Gastrocnemius medialis (tissue), 4 donors: Measurements from ENCODE around the gene BORCS6. TPM values are rescaled to one million over a fixed set of nuclear protein-coding genes. Genes with fewer than 3 reads are reported as not detected.

Experiments used
- ATAC-seq, 2 donors: fragments of 150-250 bp; one replicate each; pipeline ENCODE4 v1.9.1; 2016
- DNase-seq, 2 donors: peaks; one replicate each; pipeline ENCODE4 v3.0.0-alpha.2; 2019
- H3K27ac ChIP-seq, 4 donors: fragments of 200-600 bp; sonication (generic); 1 replicate in 1 of 4; 2 replicates in 3 of 4; pipeline ENCODE4 v1.5.1; 2016 to 2018; ENCODE audit warnings: mild to moderate bottlenecking in 2 of 4, moderate library complexity in 1 of 4
- H3K27me3 ChIP-seq, 3 donors: fragments of 200-600 bp; sonication (generic) in 2 of 3; 1 replicate in 1 of 3; 2 replicates in 2 of 3; pipeline versions ENCODE4 v1.5.1 to v1.6.0; 2016 to 2019; ENCODE audit warnings: mild to moderate bottlenecking in 1 of 3, moderate library complexity in 1 of 3
- H3K36me3 ChIP-seq, 2 donors: fragments of 200-600 bp; sonication (generic) in 1 of 2; one replicate each; pipeline ENCODE4 v1.5.1; 2017 to 2018
- H3K4me1 ChIP-seq, 2 donors: fragments of 200-600 bp; sonication (generic) in 1 of 2; one replicate each; pipeline ENCODE4 v1.5.1; 2016 to 2017; ENCODE audit warnings: mild to moderate bottlenecking in 2 of 2
- H3K4me3 ChIP-seq, 4 donors: fragments of 200-600 bp; sonication (generic) in 3 of 4; 1 replicate in 1 of 4; 2 replicates in 3 of 4; pipeline ENCODE4 v1.5.1; 2016 to 2019; ENCODE audit warnings: mild to moderate bottlenecking in 2 of 4
- H3K9me3 ChIP-seq, 3 donors: fragments of 200-600 bp; sonication (generic) in 2 of 3; 1 replicate in 1 of 3; 2 replicates in 2 of 3; pipeline ENCODE4 v1.5.1; 2016 to 2019
- POLR2A ChIP-seq, 2 donors: fragments of 450-650 bp; IDR thresholded peaks; one replicate each; pipeline ENCODE4 v1.6.1; 2017; ENCODE audit warnings: antibody characterized with exemption in 2 of 2, mild to moderate bottlenecking in 2 of 2, moderate library complexity in 2 of 2
- in situ Hi-C, 4 donors: fragments of 200-750 bp; cut with MboI; loops; one replicate each; pipeline versions ENCODE4 v1.15.0 to v1.8.0; 2017; ENCODE audit warnings: low sequenced_read_pairs in 4 of 4
- intact Hi-C: fragments of 100-400 bp; cut with DNase I; formaldehyde crosslinking; loops from one replicate; pipeline ENCODE4 v1.15.1; 2023; ENCODE audit warnings: low total_unique reads
- total RNA-seq, 4 donors: library from RNA; depleted of rRNA; stranded (reverse); fragments of >200 nt; gene quantifications; one replicate each; pipeline versions ENCODE4 v1.1.0 to v1.2.3, GENCODE V29; 2016
- TF ChIP-seq, protein P1 (sequence below), 5 experiments: fragments of 450-650 bp in 3 of 5; fragments of 200-600 bp in 2 of 5; sonication (generic) in 2 of 5; IDR thresholded peaks in 4 of 5; conservative IDR thresholded peaks in 1 of 5; 1 replicate in 4 of 5; 2 replicates in 1 of 5; pipeline ENCODE4 v1.5.1; 2016 to 2019; ENCODE audit warnings: antibody characterized with exemption in 5 of 5, mild to moderate bottlenecking in 3 of 5, moderate library complexity in 3 of 5

The BORCS6 gene
- total RNA-seq, 4 donors from 2014 or later, result 16.2 to 34.5 (median 26.2) TPM

- DNase-seq (peak; percentile 78 to 86), ATAC-seq (peak; percentile 5 to 7)
- Histone ChIP-seq H3K27me3 (no peaks in the 10 kb centered on the region), H3K9me3 (no peaks in the 10 kb centered on the region), H3K4me1 (peaks cover 41 to 52% of the 10 kb centered on the region in 2 donors), H3K27ac (peak overlapping the region; percentile 98 to 100 (median 100)), H3K36me3 (peaks cover 0 to 38% of the 10 kb centered on the region in 2 donors), H3K4me3 (peak overlapping the region; percentile 69 to 97 (median 84))
- TF ChIP-seq, protein P1, sequence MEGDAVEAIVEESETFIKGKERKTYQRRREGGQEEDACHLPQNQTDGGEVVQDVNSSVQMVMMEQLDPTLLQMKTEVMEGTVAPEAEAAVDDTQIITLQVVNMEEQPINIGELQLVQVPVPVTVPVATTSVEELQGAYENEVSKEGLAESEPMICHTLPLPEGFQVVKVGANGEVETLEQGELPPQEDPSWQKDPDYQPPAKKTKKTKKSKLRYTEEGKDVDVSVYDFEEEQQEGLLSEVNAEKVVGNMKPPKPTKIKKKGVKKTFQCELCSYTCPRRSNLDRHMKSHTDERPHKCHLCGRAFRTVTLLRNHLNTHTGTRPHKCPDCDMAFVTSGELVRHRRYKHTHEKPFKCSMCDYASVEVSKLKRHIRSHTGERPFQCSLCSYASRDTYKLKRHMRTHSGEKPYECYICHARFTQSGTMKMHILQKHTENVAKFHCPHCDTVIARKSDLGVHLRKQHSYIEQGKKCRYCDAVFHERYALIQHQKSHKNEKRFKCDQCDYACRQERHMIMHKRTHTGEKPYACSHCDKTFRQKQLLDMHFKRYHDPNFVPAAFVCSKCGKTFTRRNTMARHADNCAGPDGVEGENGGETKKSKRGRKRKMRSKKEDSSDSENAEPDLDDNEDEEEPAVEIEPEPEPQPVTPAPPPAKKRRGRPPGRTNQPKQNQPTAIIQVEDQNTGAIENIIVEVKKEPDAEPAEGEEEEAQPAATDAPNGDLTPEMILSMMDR (IDR thresholded peaks at IDR 0.05 in 4 of 5, conservative IDR thresholded peaks at IDR 0.05 in 1 of 5), result no peak
- peak in 1 of 2 donors; percentile 47 for TF ChIP-seq POLR2A (IDR thresholded peaks at IDR 0.05)
- in situ Hi-C loops, result loop anchor here in 1 of 4 donors (5.0 kb wide), 1 partner anchor 311 kb away; no protein-coding TSS in a partner anchor
- intact Hi-C loops, result loop anchor here (5.0 to 10.0 kb wide), 4 partner anchors 311 to 911 kb away; partner anchors contain the start of genes CD68, GABARAP and SLC2A4
Measured at GRCh38 chr17:8153525-8153956, 36.4 kb downstream of the BORCS6 start.

GRCh38 chr17:8153031-8153451 lies 36.9 kb downstream of the BORCS6 start:
- in situ Hi-C loops (loop anchor here in 1 of 4 donors (5.0 kb wide), 1 partner anchor 311 kb away; no protein-coding TSS in a partner anchor), intact Hi-C loops (loop anchor here (5.0 to 10.0 kb wide), 4 partner anchors 311 to 911 kb away; partner anchors contain the start of genes CD68, GABARAP and SLC2A4)
- Histone ChIP-seq H3K36me3 (peaks cover under 1 to 43% of the 10 kb centered on the region in 2 donors), H3K4me1 (peaks cover 42 to 52% of the 10 kb centered on the region in 2 donors), H3K4me3 (peak overlapping the region; percentile 69 to 97 (median 84)), H3K9me3 (no peaks in the 10 kb centered on the region), H3K27ac (peak overlapping the region; percentile 98 to 100 (median 100)), H3K27me3 (no peaks in the 10 kb centered on the region)
- no peak for ATAC-seq
- DNase-seq, result no peak
- no peak for TF ChIP-seq POLR2A (IDR thresholded peaks at IDR 0.05)
- TF ChIP-seq, protein P1 (IDR thresholded peaks at IDR 0.05 in 4 of 5, conservative IDR thresholded peaks at IDR 0.05 in 1 of 5), result no peak

DNA sequence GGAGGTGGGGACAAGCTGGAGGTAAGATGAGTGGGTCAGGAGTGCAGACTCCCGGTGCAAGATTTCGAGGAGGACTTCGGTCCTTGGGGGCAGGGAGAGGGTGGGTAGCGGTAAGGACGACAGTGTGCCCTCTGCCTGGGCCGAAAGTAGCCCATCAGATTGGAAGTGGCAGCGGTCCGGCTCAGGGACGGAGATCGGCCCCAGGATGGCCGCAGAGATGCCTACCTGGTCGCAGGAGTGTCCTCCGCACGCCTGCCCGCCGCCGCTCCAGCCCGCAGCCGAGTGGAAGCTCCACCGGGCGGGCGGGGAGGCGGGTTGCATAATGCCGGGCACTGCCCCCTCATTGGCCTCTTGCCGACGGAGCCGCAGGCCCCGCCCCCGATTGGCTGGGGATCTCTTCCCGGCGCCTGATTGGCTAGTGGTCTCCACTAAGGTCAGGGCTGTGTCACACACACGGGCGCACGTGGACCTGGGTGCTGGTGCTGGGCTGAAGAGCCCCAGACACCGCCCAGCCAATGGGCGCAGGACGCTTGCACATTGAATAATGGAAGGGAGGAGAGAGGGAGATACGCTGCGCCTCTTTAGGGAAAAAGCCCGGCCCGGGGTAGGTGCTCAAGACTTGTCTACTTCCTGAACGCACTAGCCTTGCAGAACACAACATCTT lies 37.7 kb downstream of the BORCS6 start, which contains the start of gene PER1:
TSS of gene PER1 (minus strand) at position 293 of the 664 bp plus-strand sequence. CDS start 1,698 bp downstream, outside the sequence.
- ATAC-seq (peak; percentile 19 to 25), DNase-seq (peak; percentile 98 to 99)
- H3K4me3 ChIP-seq, result peak within 1 kb of the TSS; percentile 69 to 97 (median 84)
- H3K4me1 ChIP-seq, result peaks cover 46 to 47% of the 10 kb centered on the region in 2 donors
- H3K9me3 ChIP-seq, result no peaks in the 10 kb centered on the region
- intact Hi-C loops, result loop anchor here (5.0 to 10.0 kb wide), 4 partner anchors 310 to 910 kb away; partner anchors contain the start of genes CD68, GABARAP and SLC2A4
- in situ Hi-C loops, result loop anchor here in 1 of 4 donors (5.0 kb wide), 1 partner anchor 310 kb away; no protein-coding TSS in a partner anchor
- peaks cover 5 to 51% of the 10 kb centered on the region in 2 donors for H3K36me3 ChIP-seq
- peak within 1 kb of the TSS; percentile 98 to 100 (median 100) for H3K27ac ChIP-seq
- no peaks in the 10 kb centered on the region for H3K27me3 ChIP-seq
- TF ChIP-seq POLR2A (IDR thresholded peaks at IDR 0.05), result peak; percentile 95 to 99
- TF ChIP-seq, protein P1 (IDR thresholded peaks at IDR 0.05 in 4 of 5, conservative IDR thresholded peaks at IDR 0.05 in 1 of 5), result no peak

DNA sequence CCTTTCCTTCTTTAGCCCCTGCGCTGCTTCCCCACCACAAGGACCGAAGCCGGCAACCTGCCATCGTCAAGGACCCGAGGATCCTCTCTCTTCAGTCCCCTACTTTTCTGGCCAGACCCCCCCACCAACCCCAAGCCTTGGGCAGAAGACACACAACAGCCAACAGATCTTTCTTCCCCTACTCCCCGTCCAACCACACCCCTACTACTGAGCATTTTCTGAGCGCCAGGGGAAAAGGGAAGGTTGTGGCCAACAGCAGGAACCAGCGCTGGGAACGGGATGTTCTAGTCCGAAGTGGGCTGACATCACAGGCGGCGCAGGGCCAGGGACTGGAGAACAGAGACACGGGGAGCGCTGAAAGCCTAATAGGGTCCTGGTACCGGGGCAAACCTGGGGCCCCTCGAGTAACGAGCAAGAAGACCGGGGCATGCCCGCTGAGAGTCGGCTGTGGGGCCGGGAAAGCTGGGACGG lies 38.3 kb downstream of the BORCS6 start:
- ATAC-seq (peak; percentile 19 to 21), DNase-seq (peak; percentile 93 to 97)
- TF ChIP-seq, protein P1 (IDR thresholded peaks at IDR 0.05 in 4 of 5, conservative IDR thresholded peaks at IDR 0.05 in 1 of 5), result no peak
- TF ChIP-seq POLR2A (IDR thresholded peaks at IDR 0.05), result no peak
- Histone ChIP-seq H3K27me3 (no peaks in the 10 kb centered on the region), H3K36me3 (peaks cover 11 to 56% of the 10 kb centered on the region in 2 donors), H3K4me1 (peaks cover 46 to 48% of the 10 kb centered on the region in 2 donors), H3K4me3 (peak overlapping the region; percentile 69 to 97 (median 84)), H3K9me3 (no peaks in the 10 kb centered on the region), H3K27ac (peak overlapping the region; percentile 98 to 100 (median 100))
- in situ Hi-C loops, result loop anchor here in 1 of 4 donors (5.0 kb wide), 1 partner anchor 309 kb away; no protein-coding TSS in a partner anchor
- intact Hi-C loops, result loop anchor here (5.0 to 10.0 kb wide), 4 partner anchors 309 to 909 kb away; partner anchors contain the start of genes CD68, GABARAP and SLC2A4
